Activated CD4-positive, alpha-beta T cell treated with anti-CD3 and anti-CD28 coated beads for 24 hours (primary cell): ENCODE measurements around the gene CTXND2.
A peak's percentile ranks its signal among the peaks of the same experiment; 100 is the strongest.
"Not testable (repeated sequence)": the region's sequence is repeated elsewhere in the genome, so short reads cannot be mapped to it uniquely, and the experiment has no call there.

Source experiments
- DNase-seq, 2 donors: peaks; one replicate each; pipeline ENCODE4 v3.0.0-alpha.2; 2020; ENCODE audit warnings: low read depth in 2 of 2

Gene CTXND2

GRCh38 chr1:150887018-150887417 is at the start of gene CTXND2:
CTXND2 (plus strand) TSS chr1:150887136; CDS start chr1:150912315, 25,179 bp downstream.
- DNase-seq: no peak

GRCh38 chr1:150840850-150841249 is 46.1 kb upstream of the CTXND2 start:
- not testable (repeated sequence) for DNase-seq

- no peak for DNase-seq
These were observed 45.3 kb upstream of the CTXND2 start for GRCh38 chr1:150841626-150842025.

GRCh38 chr1:150842343-150842742 is 44.6 kb upstream of the CTXND2 start:
- DNase-seq: no peak

GRCh38 chr1:150842964-150843363 is 44.0 kb upstream of the CTXND2 start:
- DNase-seq: no peak

- DNase-seq: no peak
These were observed 43.5 kb upstream of the CTXND2 start for GRCh38 chr1:150843474-150843873.

- no peak for DNase-seq
These were observed 40.3 kb upstream of the CTXND2 start for GRCh38 chr1:150846473-150847146.

- not testable (repeated sequence) for DNase-seq
These were observed 36.1 kb upstream of the CTXND2 start for GRCh38 chr1:150850801-150851362.

- not testable (repeated sequence) for DNase-seq
These were observed 34.2 kb upstream of the CTXND2 start for GRCh38 chr1:150852734-150853133.

- no peak for DNase-seq
These were observed 23.2 kb upstream of the CTXND2 start for GRCh38 chr1:150863724-150864123.

- not testable (repeated sequence) for DNase-seq
These were observed 22.7 kb upstream of the CTXND2 start for GRCh38 chr1:150864200-150864599.

GRCh38 chr1:150869683-150870082 is 17.3 kb upstream of the CTXND2 start:
- DNase-seq: no peak

- no peak for DNase-seq
These were observed 14.4 kb upstream of the CTXND2 start for GRCh38 chr1:150872572-150872971.

- DNase-seq: no peak
These were observed 13.4 kb upstream of the CTXND2 start for GRCh38 chr1:150873521-150873920.

GRCh38 chr1:150874455-150875196 is 12.3 kb upstream of the CTXND2 start:
- no peak for DNase-seq

- DNase-seq: peak in 1 of 2 donors; percentile 4
These were observed 11.5 kb upstream of the CTXND2 start for GRCh38 chr1:150875197-150876118.

- peak in 1 of 2 donors; percentile 39 for DNase-seq
These were observed 10.8 kb upstream of the CTXND2 start for GRCh38 chr1:150876119-150876454.

- DNase-seq: not testable (repeated sequence)
These were observed 8.0 kb upstream of the CTXND2 start for GRCh38 chr1:150878931-150879330.

GRCh38 chr1:150881331-150882070 is 5.4 kb upstream of the CTXND2 start:
- DNase-seq: no peak

GRCh38 chr1:150883121-150883520 is 3.8 kb upstream of the CTXND2 start:
- not testable (repeated sequence) for DNase-seq

- no peak for DNase-seq
These were observed 1.8 kb downstream of the CTXND2 start for GRCh38 chr1:150888727-150889126.
